K562 (cell line): ENCODE measurements around the gene CENPP. TPM values are rescaled to one million over a fixed set of nuclear protein-coding genes. Genes with fewer than 3 reads are reported as not detected.

Experiments used
- ATAC-seq: fragments of 200-7000 bp; cut with Tn5 transposase; 3 replicates; pipeline ENCODE4 v1.9.1; 2020; ENCODE audit warnings: moderate library complexity
- BruUV-seq: library from RNA; stranded (reverse); fragments of 400-500 nt; replicated peaks from 2 replicates; lab custom pipeline; 2021; lab: Mats Ljungman, UMichigan
- CTCF ChIA-PET: fragments of 300-600 bp; formaldehyde crosslinking; extraction: SDS; loops from one replicate; lab custom pipeline; 2021; ENCODE audit warnings: low intra/inter-chr PET ratio; lab: Yijun Ruan, JAX
- POLR2A ChIA-PET: fragments of 300-600, 350-650 bp; sonication (Branson Sonifier 250); formaldehyde crosslinking; extraction: SDS; loops from one replicate; lab custom pipeline; 2021; ENCODE audit warnings: antibody characterized with exemption, inconsistent platforms; lab: Yijun Ruan, JAX
- DNase-seq, 4 experiments: peaks; one replicate each; pipeline versions ENCODE4 v3.0.0 to v3.0.0-alpha.2; 2011 to 2018; ENCODE audit warnings: low spot score in 3 of 4, mixed read lengths in 3 of 4; ENCODE audit errors: extremely low read depth in 1 of 4
- FAIRE-seq: peaks from 2 replicates; lab custom pipeline; 2011; peaks lifted over from hg19 to GRCh38; lab: Jason Lieb, UNC
- H2AFZ ChIP-seq: 2 replicates; pipeline ENCODE4 v1.6.0; 2011; ENCODE audit warnings: low read depth, low read length, control low read depth, inconsistent platforms
- H3K27ac ChIP-seq: fragments of 200-600 bp; 3 replicates; pipeline ENCODE4 v1.8.0; 2011; ENCODE audit warnings: low read depth, mild to moderate bottlenecking, control low read depth, inconsistent platforms, low read length, moderate library complexity, mixed read lengths; ENCODE audit errors: extremely low read depth
- H3K27me3 ChIP-seq, 2 experiments: fragments of 300-600 bp in 1 of 2; 2 replicates in 1 of 2; 3 replicates in 1 of 2; pipeline versions ENCODE4 v1.6.0 to v1.8.0; 2011; ENCODE audit warnings: inconsistent platforms in 2 of 2, low read length in 2 of 2, mild to moderate bottlenecking in 1 of 2, mixed read lengths in 1 of 2, moderate library complexity in 1 of 2; ENCODE audit not compliant: control insufficient read depth in 2 of 2, insufficient read depth in 2 of 2
- H3K36me3 ChIP-seq: fragments of 300-600 bp; 3 replicates; pipeline ENCODE4 v1.8.0; 2011; ENCODE audit warnings: mild to moderate bottlenecking, low read length, inconsistent platforms; ENCODE audit not compliant: control insufficient read depth, insufficient read depth
- H3K4me1 ChIP-seq, 2 experiments: fragments of 200-600 bp in 1 of 2; replicated peaks in 1 of 2; 2 replicates in 1 of 2; 3 replicates in 1 of 2; pipeline versions ENCODE4 v1.5.1 to v1.8.0; 2011; ENCODE audit warnings: inconsistent platforms in 2 of 2, low read length in 2 of 2, mild to moderate bottlenecking in 1 of 2, mixed read lengths in 1 of 2, moderate library complexity in 1 of 2; ENCODE audit not compliant: control insufficient read depth in 2 of 2, insufficient read depth in 2 of 2
- H3K4me2 ChIP-seq: 2 replicates; pipeline ENCODE4 v1.6.1; 2011; ENCODE audit warnings: low read length, control low read depth, inconsistent platforms, mixed read lengths; ENCODE audit not compliant: insufficient read depth
- H3K4me3 ChIP-seq: fragments of 200-600 bp; sonication (generic), shearing (Covaris generic); 2 replicates; pipeline ENCODE4 v1.5.1; 2016; ENCODE audit warnings: control low read depth, inconsistent platforms
- H3K79me2 ChIP-seq: fragments of 200-600 bp; 3 replicates; pipeline ENCODE4 v1.8.0; 2011; ENCODE audit warnings: low read length, inconsistent platforms; ENCODE audit not compliant: control insufficient read depth, insufficient read depth
- H3K9ac ChIP-seq, 2 experiments: 2 replicates each; pipeline versions ENCODE4 v1.6.0 to v1.6.1; 2011; ENCODE audit warnings: low read depth in 2 of 2, low read length in 2 of 2, control low read depth in 1 of 2, inconsistent platforms in 1 of 2, mild to moderate bottlenecking in 1 of 2, mixed read lengths in 1 of 2; ENCODE audit not compliant: insufficient read depth in 1 of 2
- H3K9me1 ChIP-seq: one replicate; pipeline ENCODE4 v1.6.0; 2011; ENCODE audit warnings: inconsistent platforms, mild to moderate bottlenecking, low read length, moderate library complexity; ENCODE audit not compliant: control insufficient read depth, insufficient read depth
- H3K9me3 ChIP-seq: replicated peaks from 2 replicates; pipeline ENCODE4 v1.5.1; 2011; ENCODE audit warnings: low read depth, low read length, inconsistent platforms; ENCODE audit not compliant: control insufficient read depth, insufficient read depth
- H4K20me1 ChIP-seq: replicated peaks from 2 replicates; pipeline ENCODE4 v1.6.1; 2011; ENCODE audit warnings: low read length, inconsistent platforms, mixed read lengths; ENCODE audit not compliant: control insufficient read depth, insufficient read depth
- BRF1 ChIP-seq: IDR thresholded peaks from 3 replicates; pipeline ENCODE4 v1.6.1; 2011; ENCODE audit warnings: borderline replicate concordance, mild to moderate bottlenecking; ENCODE audit not compliant: insufficient read length; ENCODE audit errors: extremely low read depth
- DPF2 ChIP-seq: fragments of 450-650 bp; IDR thresholded peaks from 2 replicates; pipeline ENCODE4 v1.6.1; 2016
- ETV6 ChIP-seq, 3 experiments: fragments of 150-350 bp in 1 of 3; sonication (generic) in 1 of 3; formaldehyde crosslinking in 1 of 3; IDR thresholded peaks; 2 replicates each; pipeline versions ENCODE4 v1.6.1 to v1.8.0; 2014 to 2022; ENCODE audit warnings: borderline replicate concordance in 2 of 3, low read depth in 2 of 3, antibody characterized with exemption in 1 of 3, low read length in 1 of 3, mild to moderate bottlenecking in 1 of 3, missing genetic modification reagents in 1 of 3
- HLTF ChIP-seq: fragments of 450-650 bp; IDR thresholded peaks from 2 replicates; pipeline ENCODE4 v1.6.1; 2016
- NFYB ChIP-seq: IDR thresholded peaks from 2 replicates; pipeline ENCODE4 v1.6.1; 2011; ENCODE audit warnings: mild to moderate bottlenecking, moderate library complexity; ENCODE audit not compliant: insufficient read length; ENCODE audit errors: extremely low read depth
- OTX1 ChIP-seq: fragments of 450-650 bp; formaldehyde crosslinking; IDR thresholded peaks from 2 replicates; pipeline ENCODE4 v1.4.0; 2022; ENCODE audit warnings: mild to moderate bottlenecking
- POLR2A ChIP-seq: fragments of 450-650 bp; conservative IDR thresholded peaks from 2 replicates; pipeline ENCODE4 v1.6.1; 2016
- ZNF384 ChIP-seq: IDR thresholded peaks from 2 replicates; pipeline ENCODE4 v1.6.1; 2012; ENCODE audit warnings: low read depth, low read length, improper control_type of control experiment
- ZNF780A ChIP-seq: fragments of 250-450 bp; sonication (Bioruptor Pico); IDR thresholded peaks from 2 replicates; pipeline ENCODE4 v1.5.0; 2021; ENCODE audit warnings: mild to moderate bottlenecking
- WGBS: fragments of 100-300 bp; shearing (Covaris generic); methylation state at CpG from one replicate; pipeline ENCODE4 v1.1.6; 2016; ENCODE audit warnings: low coverage, mixed read lengths; ENCODE audit not compliant: insufficient coverage; ENCODE audit errors: missing lambda C conversion rate; 5-methylcytosine and 5-hydroxymethylcytosine counted together
- in situ Hi-C: fragments of 300-500 bp; cut with MboI; formaldehyde crosslinking; loops from 4 replicates; pipeline ENCODE4 v1.15.0; 2018; ENCODE audit warnings: inconsistent platforms, mixed read lengths
- intact Hi-C: fragments of 100-400 bp; cut with micrococcal nuclease; formaldehyde crosslinking; loops from 2 replicates; pipeline ENCODE4 v1.14.2; 2022
- polyA plus RNA-seq, 8 experiments: library from polyadenylated mRNA; depleted of rRNA in 4 of 8; stranded (reverse) in 5 of 8; unstranded in 3 of 8; fragments of >200 nt; fragmentation: Nextera tagmentation in 2 of 8; fragmentation: Illumina TruSeq in 1 of 8; extraction: Ambion mirVana in 2 of 8; extraction: Trizol in 1 of 8; gene quantifications; 2 replicates each; pipeline versions ENCODE4 v1.2.1 to v1.2.3, GENCODE V29; 2011 to 2014; ENCODE audit warnings: inconsistent platforms in 1 of 8, missing spikeins in 1 of 8
- total RNA-seq, 7 experiments: library from RNA; depleted of rRNA in 6 of 7; stranded (reverse); fragments of >200 nt in 6 of 7; fragmentation: Illumina TruSeq in 2 of 7; extraction: Trizol in 2 of 7; gene quantifications; 2 replicates each; pipeline versions ENCODE4 v1.2.1 to v1.2.3, GENCODE V29; 2011 to 2021; ENCODE audit warnings: low replicate concordance in 1 of 7
- TF ChIP-seq, protein P1 (sequence below): fragments of 250-450 bp; sonication (Bioruptor Pico); IDR thresholded peaks from 2 replicates; pipeline ENCODE4 v1.8.0; 2022; ENCODE audit warnings: moderate library complexity, mild to moderate bottlenecking, inconsistent platforms
- TF ChIP-seq, protein P2 (sequence below): fragments of 450-650 bp; formaldehyde crosslinking; IDR thresholded peaks from 2 replicates; pipeline ENCODE4 v1.4.0; 2022; ENCODE audit warnings: missing genetic modification characterization
- TF ChIP-seq, protein P3 (sequence below): fragments of 450-650 bp; formaldehyde crosslinking; IDR thresholded peaks from 2 replicates; pipeline ENCODE4 v1.4.0; 2022; ENCODE audit warnings: mild to moderate bottlenecking, moderate library complexity
- TF ChIP-seq, protein P4 (sequence below): conservative IDR thresholded peaks from 2 replicates; pipeline ENCODE4 v1.6.1; 2011; ENCODE audit warnings: low read depth, mild to moderate bottlenecking, low read length; ENCODE audit not compliant: control insufficient read depth

CENPP gene
- total and polyA plus RNA-seq, 9 of the 15 experiments (the other 6 are each of a cell fraction or from before 2014, with no cell fraction given), result 8.0 to 28.5 (median 17.9) TPM

DNA sequence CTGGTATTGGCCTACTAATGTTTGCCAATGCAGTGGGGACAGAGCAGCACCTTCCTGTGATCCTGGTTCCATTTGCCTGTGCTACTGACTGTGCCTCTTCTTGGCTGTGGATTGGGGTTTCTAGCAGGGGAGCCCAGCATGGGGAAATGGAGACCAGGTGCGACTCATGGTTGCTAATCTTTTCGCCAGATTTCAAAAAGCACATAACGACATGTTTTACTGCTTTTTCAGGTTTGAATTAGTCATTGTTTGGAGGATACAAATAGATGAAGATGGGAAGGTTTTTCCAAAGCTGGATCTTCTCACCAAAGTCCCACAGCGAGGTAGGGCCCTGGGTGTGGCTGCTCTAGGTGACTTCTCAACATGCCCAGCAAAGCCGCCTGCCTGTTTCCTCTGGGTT, 286.5 kb downstream of the CENPP start:
- Histone ChIP-seq H3K4me1 (peaks cover 0 to 14% of the 10 kb centered on the region in 2 experiments; a peak in 1 of 5 replicates), H3K27ac (no peak overlapping the region), H3K4me3 (no peak overlapping the region), H2AFZ (no peak overlapping the region), H3K36me3 (peaks cover 61% of the 10 kb centered on the region), H3K9me3 (no peaks in the 10 kb centered on the region), H3K9ac (no peak overlapping the region), H4K20me1 (no peaks in the 10 kb centered on the region), H3K79me2 (no peaks in the 10 kb centered on the region), H3K4me2 (no peak overlapping the region), H3K27me3 (no peaks in the 10 kb centered on the region), H3K9me1 (no peaks in the 10 kb centered on the region)
- in situ Hi-C loops (no loop called here), intact Hi-C loops (no loop called here)
- ChIA-PET POLR2A (no interaction called here), CTCF (no interaction called here)
- DNase-seq (no peak), FAIRE-seq (no peak), ATAC-seq (no peak)
- no peak for TF ChIP-seq ZNF780A (CRISPR knock-in tag)
- TF ChIP-seq, protein P1, sequence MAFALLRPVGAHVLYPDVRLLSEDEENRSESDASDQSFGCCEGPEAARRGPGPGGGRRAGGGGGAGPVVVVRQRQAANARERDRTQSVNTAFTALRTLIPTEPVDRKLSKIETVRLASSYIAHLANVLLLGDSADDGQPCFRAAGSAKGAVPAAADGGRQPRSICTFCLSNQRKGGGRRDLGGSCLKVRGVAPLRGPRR (CRISPR knock-in tag), result no peak
- no peak for TF ChIP-seq POLR2A
- TF ChIP-seq NFYB, result no peak
- no peak for TF ChIP-seq HLTF
- no TSS peak for BruUV-seq
- 81% methylated on average over 5 of the region's 5 CpGs for WGBS

DNA sequence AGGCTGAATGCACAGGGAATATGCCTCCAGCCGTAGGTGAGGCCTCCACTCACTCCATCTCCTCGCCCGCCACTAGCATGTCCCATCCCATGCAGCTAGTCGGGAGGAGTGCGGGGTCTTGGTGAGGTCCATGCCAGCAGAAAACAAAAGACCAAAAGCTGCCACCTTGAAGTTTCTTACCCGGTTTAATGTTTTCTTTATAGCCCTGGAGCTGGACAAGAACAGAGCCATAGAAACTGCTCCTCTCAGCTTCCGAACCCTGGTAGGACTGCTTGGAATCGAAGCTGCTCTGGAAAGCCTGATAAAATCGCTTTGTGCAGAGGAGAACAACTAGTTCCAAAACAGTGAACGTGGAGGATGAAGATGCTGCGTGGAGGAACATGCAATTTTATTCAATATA, 287.1 kb downstream of the CENPP start:
- Histone ChIP-seq H3K9ac (no peak overlapping the region), H3K9me3 (no peaks in the 10 kb centered on the region), H3K9me1 (no peaks in the 10 kb centered on the region), H4K20me1 (no peaks in the 10 kb centered on the region), H3K27me3 (no peaks in the 10 kb centered on the region), H3K4me1 (peaks cover 0 to 17% of the 10 kb centered on the region in 2 experiments; a peak in 1 of 5 replicates), H3K27ac (no peak overlapping the region), H3K4me2 (no peak overlapping the region), H3K79me2 (no peaks in the 10 kb centered on the region), H2AFZ (no peak overlapping the region), H3K36me3 (peaks cover 66% of the 10 kb centered on the region), H3K4me3 (no peak overlapping the region)
- intact Hi-C loops, result no loop called here
- no TSS peak for BruUV-seq
- in situ Hi-C loops, result no loop called here
- ATAC-seq, result no peak
- no peak for DNase-seq
- no peak for FAIRE-seq
- WGBS, result 89% methylated on average over 11 of the region's 11 CpGs
- CTCF ChIA-PET, result no interaction called here
- POLR2A ChIA-PET, result interaction anchor here (0.6 kb wide), 1 partner anchor 7 kb away, joined by 3 read pairs; no protein-coding TSS in a partner anchor
- TF ChIP-seq, protein P2, sequence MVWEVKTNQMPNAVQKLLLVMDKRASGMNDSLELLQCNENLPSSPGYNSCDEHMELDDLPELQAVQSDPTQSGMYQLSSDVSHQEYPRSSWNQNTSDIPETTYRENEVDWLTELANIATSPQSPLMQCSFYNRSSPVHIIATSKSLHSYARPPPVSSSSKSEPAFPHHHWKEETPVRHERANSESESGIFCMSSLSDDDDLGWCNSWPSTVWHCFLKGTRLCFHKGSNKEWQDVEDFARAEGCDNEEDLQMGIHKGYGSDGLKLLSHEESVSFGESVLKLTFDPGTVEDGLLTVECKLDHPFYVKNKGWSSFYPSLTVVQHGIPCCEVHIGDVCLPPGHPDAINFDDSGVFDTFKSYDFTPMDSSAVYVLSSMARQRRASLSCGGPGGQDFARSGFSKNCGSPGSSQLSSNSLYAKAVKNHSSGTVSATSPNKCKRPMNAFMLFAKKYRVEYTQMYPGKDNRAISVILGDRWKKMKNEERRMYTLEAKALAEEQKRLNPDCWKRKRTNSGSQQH (CRISPR knock-in tag), result no peak
- TF ChIP-seq, protein P3, sequence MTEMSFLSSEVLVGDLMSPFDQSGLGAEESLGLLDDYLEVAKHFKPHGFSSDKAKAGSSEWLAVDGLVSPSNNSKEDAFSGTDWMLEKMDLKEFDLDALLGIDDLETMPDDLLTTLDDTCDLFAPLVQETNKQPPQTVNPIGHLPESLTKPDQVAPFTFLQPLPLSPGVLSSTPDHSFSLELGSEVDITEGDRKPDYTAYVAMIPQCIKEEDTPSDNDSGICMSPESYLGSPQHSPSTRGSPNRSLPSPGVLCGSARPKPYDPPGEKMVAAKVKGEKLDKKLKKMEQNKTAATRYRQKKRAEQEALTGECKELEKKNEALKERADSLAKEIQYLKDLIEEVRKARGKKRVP (CRISPR knock-in tag), result no peak
- TF ChIP-seq DPF2 (no peak), OTX1 (CRISPR knock-in tag) (no peak), ETV6 (IDR thresholded peaks at IDR 0.05; ENCODE audit: borderline replicate concordance in 1 of 2, low read depth in 2 of 2, low read length in 1 of 2) (no peak), ETV6 (CRISPR knock-in tag; IDR thresholded peaks at IDR 0.05; ENCODE audit: borderline replicate concordance) (no peak), BRF1 (no peak), ZNF384 (no peak)
- TF ChIP-seq, protein P4, sequence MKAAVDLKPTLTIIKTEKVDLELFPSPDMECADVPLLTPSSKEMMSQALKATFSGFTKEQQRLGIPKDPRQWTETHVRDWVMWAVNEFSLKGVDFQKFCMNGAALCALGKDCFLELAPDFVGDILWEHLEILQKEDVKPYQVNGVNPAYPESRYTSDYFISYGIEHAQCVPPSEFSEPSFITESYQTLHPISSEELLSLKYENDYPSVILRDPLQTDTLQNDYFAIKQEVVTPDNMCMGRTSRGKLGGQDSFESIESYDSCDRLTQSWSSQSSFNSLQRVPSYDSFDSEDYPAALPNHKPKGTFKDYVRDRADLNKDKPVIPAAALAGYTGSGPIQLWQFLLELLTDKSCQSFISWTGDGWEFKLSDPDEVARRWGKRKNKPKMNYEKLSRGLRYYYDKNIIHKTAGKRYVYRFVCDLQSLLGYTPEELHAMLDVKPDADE, result no peak
